GM21619 (cell line): ENCODE measurements around the gene SCYGR1.
"Not testable (repeated sequence)": the region's sequence is repeated elsewhere in the genome, so short reads cannot be mapped to it uniquely, and the experiment has no call there.

ENCODE experiments used
- ATAC-seq: cut with Tn5 transposase; IDR thresholded peaks from one replicate; pipeline ENCODE4 v1.9.1; 2021; ENCODE audit not compliant: unreplicated experiment

Gene SCYGR1

GRCh38 chr2:227404585-227405271, 17.0 kb upstream of the SCYGR1 start:
- ATAC-seq = no peak

- ATAC-seq = no peak
Observed at GRCh38 chr2:227402959-227403358, 15.2 kb upstream of the SCYGR1 start.

- no peak for ATAC-seq
Observed at GRCh38 chr2:227402321-227402720, 14.6 kb upstream of the SCYGR1 start.

GRCh38 chr2:227401550-227401949, 13.8 kb upstream of the SCYGR1 start:
- no peak for ATAC-seq

GRCh38 chr2:227398684-227399670, 11.2 kb upstream of the SCYGR1 start:
- no peak for ATAC-seq

- no peak for ATAC-seq
Observed at GRCh38 chr2:227397562-227397961, 9.8 kb upstream of the SCYGR1 start.

- ATAC-seq = no peak
Observed at GRCh38 chr2:227395556-227395955, 7.8 kb upstream of the SCYGR1 start.

GRCh38 chr2:227394401-227394800, 6.7 kb upstream of the SCYGR1 start:
- ATAC-seq = no peak

GRCh38 chr2:227390468-227391256, 2.9 kb upstream of the SCYGR1 start:
- no peak for ATAC-seq

GRCh38 chr2:227389661-227390060, 1.9 kb upstream of the SCYGR1 start:
- no peak for ATAC-seq

GRCh38 chr2:227389231-227389630, 1.5 kb upstream of the SCYGR1 start:
- no peak for ATAC-seq

GRCh38 chr2:227388537-227389011, 825 bp upstream of the SCYGR1 start:
- no peak for ATAC-seq

- no peak for ATAC-seq
Observed at GRCh38 chr2:227386630-227387029, 1.1 kb downstream of the SCYGR1 start.

- ATAC-seq = no peak
Observed at GRCh38 chr2:227383686-227384085, 4.1 kb downstream of the SCYGR1 start.

GRCh38 chr2:227382241-227382835, 5.4 kb downstream of the SCYGR1 start:
- ATAC-seq = not testable (repeated sequence)

GRCh38 chr2:227379095-227379494, 8.7 kb downstream of the SCYGR1 start, which contains the start of gene TM4SF20:
Gene TM4SF20 (minus strand): TSS chr2:227379306. CDS start chr2:227379268, 38 bp downstream.
- ATAC-seq = no peak

GRCh38 chr2:227378371-227378782, 9.4 kb downstream of the SCYGR1 start:
- no peak for ATAC-seq

- ATAC-seq = no peak
Observed at GRCh38 chr2:227377467-227378351, 10.0 kb downstream of the SCYGR1 start.

- ATAC-seq = no peak
Observed at GRCh38 chr2:227376656-227377396, 10.9 kb downstream of the SCYGR1 start.
